ENCODE measurements around the gene CEACAM16.

The CEACAM16 gene

DNA sequence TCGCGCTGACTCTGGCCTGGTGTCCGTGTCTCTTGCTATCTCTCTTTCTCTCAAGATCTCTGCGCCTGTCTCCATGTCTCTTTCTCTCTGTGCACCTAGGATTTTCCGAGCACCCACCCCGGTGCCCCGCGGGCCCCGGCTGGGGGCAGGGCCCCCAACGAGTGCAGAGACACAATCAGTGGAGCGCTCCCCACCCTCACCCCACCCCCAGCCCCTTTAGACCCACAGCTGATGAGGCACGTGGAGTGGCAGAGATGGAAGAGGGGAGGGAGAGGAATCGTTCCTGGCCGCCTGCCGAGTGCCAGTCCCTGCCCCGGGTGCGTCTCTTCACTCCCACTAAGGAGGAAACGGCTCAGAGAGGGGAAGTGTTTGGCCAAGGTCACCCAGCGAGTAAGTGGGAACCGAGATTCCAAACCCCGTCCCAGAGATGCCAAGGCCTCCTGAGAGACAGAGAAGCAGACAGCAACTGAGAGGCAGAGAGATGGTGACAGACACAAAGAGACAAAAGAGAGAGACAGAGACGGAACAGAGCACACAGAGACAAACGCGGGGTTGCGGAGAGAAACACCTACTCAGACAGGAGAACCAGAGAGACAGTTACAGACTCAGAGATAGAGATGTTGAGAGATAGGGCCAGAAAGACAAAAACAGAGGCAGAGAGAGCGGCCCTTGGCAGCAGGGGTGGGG is 48.9 kb downstream of the CEACAM16 start:
- peak; percentile 84 to 89 for DNase-seq

DNA sequence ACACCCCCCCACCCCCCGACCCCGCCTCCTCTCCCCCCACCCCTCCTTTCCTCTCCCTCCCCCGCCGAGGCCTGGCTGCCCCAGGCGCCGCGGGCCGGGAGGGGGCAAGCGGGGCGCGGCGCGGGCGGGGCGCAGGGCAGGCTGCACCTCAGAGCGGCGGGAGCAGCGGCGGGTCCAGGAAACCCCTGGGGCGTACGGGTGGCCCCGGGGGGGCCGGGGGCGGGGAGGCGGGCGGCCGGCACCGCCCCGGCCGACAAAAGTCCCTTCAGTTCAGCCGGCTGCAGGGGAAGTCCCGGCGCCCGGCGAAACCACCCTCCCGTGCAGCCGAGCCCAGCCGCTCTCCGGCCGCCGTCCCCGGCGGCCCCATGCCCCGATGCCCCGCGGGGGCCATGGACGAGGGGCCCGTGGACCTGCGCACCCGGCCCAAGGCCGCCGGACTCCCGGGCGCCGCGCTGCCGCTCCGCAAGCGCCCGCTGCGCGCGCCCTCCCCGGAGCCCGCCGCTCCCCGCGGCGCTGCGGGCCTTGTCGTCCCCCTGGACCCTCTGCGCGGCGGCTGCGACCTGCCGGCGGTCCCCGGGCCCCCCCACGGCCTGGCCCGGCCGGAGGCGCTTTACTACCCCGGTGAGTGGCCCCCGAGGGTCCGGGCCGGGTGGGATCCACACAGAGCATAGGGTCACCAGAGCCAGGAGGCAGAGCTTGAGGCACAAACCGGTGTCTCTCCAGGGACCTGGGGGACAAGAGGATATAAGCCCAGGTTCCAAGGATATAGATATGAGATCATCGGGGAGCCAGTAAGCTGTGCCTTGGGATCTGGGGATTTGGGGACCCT is 49.7 kb downstream of the CEACAM16 start, which contains the start of gene BCL3:
Gene BCL3 (plus strand): TSS at position 283 of the 829 bp plus-strand sequence. CDS start 83 bp downstream, at position 366.
- DNase-seq = peak; percentile 81 to 84

DNA sequence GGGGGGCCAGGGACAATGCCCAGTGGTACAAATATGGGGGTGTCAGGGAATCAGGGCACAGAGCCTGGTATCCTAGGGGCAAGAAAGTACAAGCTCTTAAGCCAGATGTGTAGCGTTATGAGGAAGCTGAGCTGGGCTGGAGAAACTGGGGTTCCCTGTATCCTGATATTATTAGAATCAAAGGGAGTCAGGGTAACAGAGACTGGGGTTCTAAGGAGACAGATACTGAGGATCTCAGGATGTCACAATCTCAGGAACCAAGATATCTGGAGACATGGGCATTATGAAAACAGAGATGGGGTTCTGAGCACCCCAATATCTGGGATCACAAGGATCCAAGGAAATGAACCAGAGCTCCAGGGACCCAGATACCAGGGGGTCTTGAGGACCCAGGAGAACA is 50.3 kb downstream of the CEACAM16 start:
- no peak for DNase-seq

DNA sequence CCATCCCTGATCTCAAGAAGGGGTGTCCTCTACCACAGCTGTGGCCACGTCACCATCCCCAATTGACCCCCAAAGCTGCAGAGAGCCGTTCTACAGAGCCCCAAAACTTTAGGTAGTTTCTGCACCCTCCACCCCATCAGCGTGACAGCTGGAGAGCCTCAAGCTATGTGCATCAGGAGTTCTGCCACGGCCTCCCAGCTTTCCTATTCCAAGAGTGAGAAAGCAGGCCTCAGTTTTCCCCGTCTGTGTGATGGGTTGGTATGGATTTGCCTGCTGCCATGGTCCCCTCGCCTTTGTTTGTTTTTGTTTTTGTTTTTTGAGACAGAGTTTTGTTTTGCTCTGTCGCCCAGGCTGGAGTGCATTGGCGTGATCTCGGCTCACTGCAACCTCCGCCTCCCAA is 51.0 kb downstream of the CEACAM16 start:
- no peak for DNase-seq

DNA sequence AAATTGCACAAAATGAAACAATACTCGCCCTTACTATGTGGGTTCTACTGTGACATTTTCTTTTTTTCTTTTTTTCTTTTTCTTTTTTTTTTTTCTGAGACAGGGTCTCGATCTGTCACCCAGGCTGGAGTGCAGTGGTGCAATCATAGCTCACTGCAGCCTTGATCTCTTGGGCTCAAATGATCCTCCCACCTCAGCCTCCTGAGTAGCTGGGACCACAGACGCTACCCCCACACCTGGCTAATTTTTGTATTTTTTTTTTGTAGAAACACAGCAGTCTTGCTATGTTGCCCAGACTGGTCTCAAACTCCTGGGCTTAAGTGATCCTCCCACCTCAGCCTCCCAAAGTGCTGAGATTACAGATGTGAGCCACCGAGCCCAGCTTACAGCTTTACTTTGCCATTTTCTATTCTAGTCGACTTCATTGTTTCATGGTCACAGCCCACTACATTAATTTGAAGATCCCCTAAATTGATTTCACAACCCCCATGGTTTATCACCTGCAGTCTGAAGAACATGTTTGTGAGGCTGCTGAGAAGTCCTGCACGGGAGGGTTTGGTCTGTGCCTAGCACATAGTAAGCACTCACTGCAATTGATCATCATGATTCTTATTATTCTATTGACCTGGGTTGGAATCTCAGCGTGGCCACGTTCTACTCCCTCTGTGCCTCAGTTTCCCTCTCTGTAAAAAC is 53.3 kb downstream of the CEACAM16 start:
- no peak for DNase-seq

DNA sequence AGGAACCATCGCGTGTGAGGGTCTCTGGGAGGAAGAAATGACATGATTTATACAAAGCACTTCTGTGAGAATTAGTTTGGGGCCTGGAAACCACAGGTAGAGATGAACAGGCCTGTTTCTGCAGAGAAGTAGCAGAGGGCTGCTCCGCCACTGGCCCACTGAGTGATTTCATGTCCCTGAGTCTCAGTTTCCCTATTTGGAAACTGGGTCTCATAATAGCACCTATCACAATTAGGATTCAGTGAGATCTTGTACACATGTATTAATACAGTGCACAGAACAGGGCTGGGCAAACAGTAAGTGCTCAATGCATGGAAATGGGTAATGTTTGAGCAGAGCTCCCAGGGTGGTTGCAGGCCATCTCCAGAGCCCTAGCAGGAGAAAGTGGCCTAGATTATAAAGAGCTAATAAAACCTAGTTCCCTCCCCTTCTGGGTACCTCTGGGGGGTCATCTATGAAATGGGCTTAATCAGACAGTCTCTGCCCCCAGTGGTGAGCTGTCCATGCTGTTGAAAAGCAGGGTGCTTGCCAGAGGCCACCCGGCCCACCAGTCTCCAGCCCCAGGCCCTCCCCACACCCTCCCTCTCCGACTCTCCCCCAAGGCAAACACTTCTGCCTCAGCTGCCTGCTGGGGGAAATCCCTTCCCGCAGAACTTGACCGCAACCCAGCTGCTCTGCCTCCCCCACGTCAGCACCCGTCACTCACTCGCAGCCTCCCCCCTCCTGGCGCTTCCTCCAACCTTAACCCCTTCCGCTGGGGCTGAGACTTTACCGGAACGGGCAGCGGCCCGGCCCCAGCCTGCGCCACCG is 54.1 kb downstream of the CEACAM16 start:
- DNase-seq = peak; percentile 82 to 99

DNA sequence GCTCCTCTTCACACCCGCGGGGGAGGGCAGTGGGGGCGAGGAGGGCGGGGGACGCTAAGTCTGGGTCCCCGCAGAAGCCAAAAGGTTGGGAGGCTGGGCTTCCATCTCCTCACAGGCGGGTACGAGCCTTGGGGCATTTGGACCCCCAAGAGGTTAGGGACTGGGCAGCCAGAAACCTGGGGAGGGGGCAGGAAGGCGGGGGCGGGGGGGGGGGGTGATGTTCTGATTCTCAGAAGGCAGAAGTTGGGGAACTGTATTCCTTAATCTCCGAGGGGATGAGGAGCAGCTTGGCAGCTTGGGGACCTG is 54.6 kb downstream of the CEACAM16 start:
- DNase-seq = no peak

DNA sequence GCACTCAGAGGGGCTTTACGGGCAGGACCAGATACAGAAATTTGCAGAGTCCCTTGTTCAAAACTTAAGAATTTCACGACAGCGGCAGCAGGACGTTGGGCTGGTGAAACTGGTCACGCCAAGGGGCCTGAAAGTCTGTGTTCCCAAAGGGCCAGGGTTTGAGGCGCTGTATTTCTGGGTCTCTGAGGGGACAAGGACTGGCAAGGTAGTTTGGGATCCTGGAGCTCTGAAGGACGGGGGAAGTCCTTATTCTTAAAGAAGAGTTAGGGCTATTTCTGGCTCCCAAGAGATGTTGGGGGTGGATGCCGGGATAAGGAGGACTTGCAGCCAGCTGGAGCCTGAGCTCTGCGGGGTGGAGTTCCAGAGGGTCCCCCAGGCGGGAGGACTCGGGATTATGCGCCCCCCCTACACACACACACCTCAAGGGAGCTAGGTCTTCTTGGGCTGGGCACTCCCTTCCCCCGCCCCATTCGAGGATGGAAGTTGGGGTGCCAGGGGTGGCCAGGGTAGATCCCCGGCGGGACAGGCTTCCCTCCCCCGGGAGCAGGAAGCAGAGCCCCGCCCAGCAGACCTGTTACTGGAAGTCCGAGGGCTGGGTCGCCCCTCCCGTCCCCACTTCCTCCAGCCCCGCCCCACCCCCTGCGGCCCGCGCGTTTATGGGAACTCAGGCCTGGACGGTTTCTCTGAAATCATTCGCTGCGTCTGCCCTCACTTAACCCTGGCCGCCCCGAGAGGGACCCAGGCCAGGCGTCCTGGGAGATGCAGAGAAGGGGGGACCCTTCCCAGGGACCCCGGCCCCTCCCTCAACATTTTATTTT is 55.2 kb downstream of the CEACAM16 start:
- DNase-seq = peak in 1 of 2 donors; percentile 82

DNA sequence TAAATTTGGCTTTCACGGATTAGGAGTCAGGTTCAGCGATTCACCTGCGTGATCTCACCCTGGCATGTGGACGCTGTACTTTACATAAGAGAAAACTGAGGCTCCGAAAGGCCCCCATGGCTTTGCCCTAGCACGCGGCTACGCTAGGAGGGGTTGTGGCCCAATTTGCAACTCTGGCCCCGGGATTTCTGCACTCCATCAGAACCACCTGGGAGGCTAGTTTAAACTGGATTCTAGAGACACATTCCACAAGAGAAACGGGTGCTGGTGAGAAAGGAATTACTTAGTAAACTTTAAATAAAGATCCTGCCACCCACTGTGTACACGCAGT is 55.8 kb downstream of the CEACAM16 start:
- no peak for DNase-seq

DNA sequence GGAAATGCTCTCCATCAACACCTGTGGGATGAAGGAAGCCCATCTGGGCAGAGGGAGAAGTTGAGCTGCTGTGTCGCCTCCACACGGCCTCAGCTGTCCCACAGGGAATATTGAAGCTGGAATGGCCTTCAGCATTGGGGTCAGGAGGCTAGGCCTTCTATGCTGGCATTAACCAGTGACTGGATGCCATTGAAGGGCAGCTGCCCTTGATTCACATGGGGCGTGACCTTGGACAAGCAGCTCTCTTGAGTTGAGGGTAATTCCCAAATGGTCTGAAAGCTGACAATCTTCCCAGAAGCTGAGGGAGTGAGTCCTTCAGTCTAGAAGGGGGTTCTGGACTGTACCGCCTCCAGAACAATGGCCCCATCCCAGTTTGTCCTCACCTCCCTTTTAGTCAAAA is 56.3 kb downstream of the CEACAM16 start:
- no peak for DNase-seq

DNA sequence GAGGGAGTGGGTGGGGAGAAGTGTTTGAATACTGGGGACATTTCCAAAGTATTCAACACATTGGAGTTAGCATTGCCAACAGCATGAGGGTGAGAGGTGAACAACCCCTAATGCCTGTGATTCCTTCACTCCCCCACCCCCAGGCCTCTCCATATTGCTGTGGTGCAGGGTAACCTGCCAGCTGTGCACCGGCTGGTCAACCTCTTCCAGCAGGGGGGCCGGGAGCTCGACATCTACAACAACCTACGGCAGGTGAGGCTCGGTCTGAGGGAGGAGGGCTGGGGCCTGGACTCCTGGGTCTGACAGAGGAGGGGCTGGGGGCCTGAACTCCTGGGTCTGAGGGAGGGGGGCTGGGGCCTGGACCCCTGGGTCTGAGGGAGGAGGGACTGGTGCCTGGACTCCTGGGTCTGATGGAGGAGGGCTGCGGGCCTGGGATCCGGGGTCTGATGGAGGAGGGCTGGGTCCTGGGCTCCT is 57.2 kb downstream of the CEACAM16 start:
- DNase-seq = no peak

DNA sequence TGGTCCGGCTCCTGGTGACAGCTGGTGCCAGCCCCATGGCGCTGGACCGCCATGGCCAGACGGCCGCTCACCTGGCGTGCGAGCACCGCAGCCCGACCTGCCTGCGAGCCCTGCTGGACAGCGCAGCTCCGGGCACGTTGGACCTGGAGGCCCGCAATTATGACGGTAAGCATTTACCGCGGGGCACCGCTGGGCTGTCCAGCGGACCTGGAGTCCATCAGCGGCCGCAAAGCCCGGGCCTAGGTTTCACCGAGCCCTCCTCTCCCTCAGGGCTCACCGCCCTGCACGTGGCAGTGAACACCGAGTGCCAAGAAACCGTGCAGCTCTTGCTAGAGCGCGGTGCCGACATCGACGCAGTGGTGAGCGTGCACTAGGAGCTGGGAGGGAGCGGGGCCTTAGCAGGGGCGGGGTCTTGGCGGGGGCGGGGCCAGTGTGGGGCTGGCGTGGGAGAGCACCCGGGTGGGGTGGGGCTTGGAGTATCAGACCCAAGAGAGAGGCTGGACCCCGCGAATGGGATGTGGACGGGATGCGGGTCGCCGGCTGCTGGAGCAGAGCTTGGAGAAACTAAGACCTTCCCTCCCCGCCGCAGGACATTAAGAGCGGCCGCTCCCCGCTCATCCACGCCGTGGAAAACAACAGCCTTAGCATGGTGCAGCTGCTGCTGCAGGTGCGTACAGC is 58.2 kb downstream of the CEACAM16 start:
- no peak for DNase-seq

DNA sequence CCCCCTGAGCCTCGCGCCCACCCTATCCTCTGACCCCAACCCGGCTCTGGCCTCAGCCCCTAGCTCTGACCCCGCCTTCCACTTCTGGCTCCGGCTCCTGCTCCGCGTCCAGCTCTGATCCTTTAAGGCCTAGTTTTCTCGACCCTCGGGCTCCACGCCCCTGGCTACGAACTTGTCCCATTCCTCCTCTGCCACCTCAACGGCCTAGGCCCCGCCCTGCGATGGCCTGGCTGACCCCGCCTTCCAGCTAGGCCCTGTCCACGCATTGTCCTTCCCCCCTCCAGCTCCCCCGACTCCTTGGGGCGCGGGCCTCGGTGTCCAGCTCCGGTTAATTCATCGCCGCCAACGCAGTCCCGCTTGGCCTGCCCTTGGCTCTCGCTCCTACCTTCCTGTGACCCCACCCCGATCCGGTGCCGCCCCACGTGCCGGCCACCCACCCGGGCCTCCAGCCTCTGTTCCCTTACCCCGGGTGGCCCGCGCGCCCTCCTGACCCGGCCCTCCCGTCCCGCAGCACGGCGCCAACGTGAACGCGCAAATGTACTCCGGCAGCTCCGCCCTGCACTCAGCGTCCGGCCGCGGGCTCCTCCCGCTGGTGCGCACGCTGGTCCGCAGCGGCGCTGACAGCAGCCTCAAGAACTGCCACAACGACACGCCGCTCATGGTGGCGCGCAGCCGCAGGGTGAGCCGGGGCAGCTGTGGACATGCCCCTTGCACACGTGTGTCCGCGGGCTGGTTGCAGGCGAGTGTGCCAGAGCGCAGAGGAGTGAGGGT is 59.0 kb downstream of the CEACAM16 start:
- no peak for DNase-seq

DNA sequence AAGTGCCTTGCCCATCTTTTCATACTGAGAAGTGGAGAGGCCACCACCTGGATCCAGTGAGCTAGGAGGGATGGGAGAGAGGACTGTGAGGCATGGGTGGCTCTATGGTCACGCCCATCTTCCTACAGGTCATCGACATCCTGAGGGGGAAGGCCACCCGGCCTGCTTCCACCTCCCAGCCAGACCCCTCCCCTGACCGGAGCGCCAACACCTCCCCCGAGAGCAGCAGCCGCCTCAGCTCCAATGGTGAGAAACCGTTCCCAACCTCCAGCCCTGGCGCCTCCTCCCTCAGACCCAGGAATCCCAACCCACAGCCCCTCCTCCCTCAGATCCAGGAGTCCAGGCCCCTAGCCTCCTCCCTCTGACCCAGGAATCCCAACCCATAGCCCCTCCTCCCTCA is 59.6 kb downstream of the CEACAM16 start:
- no peak for DNase-seq

DNA sequence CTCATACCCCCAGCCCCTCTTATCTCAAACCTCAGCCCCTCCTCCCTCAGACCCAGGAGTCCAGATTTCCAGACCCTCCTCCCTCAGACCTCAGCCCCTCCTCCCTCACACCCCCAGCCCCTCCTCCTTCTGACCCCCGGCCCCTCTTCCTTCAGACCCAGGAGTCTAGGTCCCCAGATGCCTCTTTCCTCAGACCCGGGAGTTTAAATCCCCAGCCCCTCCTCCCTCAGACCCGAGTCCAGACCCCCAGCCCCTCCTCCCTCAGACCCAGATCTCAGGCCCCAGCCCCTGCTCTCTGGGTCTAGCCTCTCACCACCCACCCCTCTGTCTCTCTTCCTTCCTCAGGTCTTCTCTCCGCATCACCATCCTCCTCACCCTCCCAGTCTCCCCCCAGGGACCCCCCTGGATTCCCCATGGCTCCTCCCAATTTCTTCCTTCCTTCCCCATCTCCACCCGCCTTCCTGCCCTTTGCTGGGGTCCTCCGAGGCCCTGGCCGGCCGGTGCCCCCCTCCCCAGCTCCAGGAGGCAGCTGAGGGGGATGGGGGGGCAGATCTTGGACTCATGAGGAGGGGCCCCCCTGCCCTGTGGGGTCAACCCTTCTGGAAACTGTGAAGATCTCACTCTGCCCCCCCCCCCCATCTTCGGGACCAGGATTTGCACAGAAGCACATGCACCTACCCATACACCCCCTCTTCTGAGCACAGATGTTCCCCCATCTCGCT is 60.3 kb downstream of the CEACAM16 start:
- no peak for DNase-seq

All from bone marrow (tissue), 2 donors.